A673 (cell line): Measurements from ENCODE around the gene PPP2R2D. TPM values are rescaled to one million over a fixed set of nuclear protein-coding genes. Genes with fewer than 3 reads are reported as not detected.

Experiments
- BruUV-seq: library from RNA; stranded (reverse); fragments of 400-500 nt; replicated peaks from 2 replicates; lab custom pipeline; 2021; lab: Mats Ljungman, UMichigan
- CTCF ChIA-PET: fragments of 300-600 bp; sonication (Branson Sonifier 250); formaldehyde crosslinking; loops from one replicate; lab custom pipeline; 2022; ENCODE audit warnings: antibody characterized with exemption; lab: Charles Lee
- POLR2A ChIA-PET: fragments of 300-600 bp; sonication (Branson Sonifier 250); formaldehyde crosslinking; loops from one replicate; lab custom pipeline; 2022; ENCODE audit warnings: antibody characterized with exemption; ENCODE audit not compliant: low non-redundant PET; lab: Charles Lee
- DNase-seq: peaks from one replicate; pipeline ENCODE4 v3.0.0-alpha.2; 2015; ENCODE audit warnings: low spot score
- H3K27ac ChIP-seq: fragments of 200-600 bp; sonication (generic); 2 replicates; pipeline ENCODE4 v1.5.1; 2016; ENCODE audit warnings: mixed run types, low read depth, mild to moderate bottlenecking, mixed read lengths, antibody characterized with exemption, low read length; ENCODE audit not compliant: poor library complexity, severe bottlenecking
- H3K27me3 ChIP-seq: fragments of 200-600 bp; sonication (generic); replicated peaks from 2 replicates; pipeline ENCODE4 v1.6.1; 2017; ENCODE audit warnings: mixed run types, low read depth, mild to moderate bottlenecking, mixed read lengths, antibody characterized with exemption, low read length; ENCODE audit not compliant: insufficient read depth, poor library complexity
- H3K36me3 ChIP-seq: fragments of 200-600 bp; sonication (generic); 2 replicates; pipeline ENCODE4 v1.6.1; 2016; ENCODE audit warnings: mixed run types, mild to moderate bottlenecking, mixed read lengths, antibody characterized with exemption, low read length; ENCODE audit not compliant: insufficient read depth, poor library complexity, severe bottlenecking
- H3K4me1 ChIP-seq: fragments of 200-600 bp; sonication (generic); 2 replicates; pipeline ENCODE4 v1.6.1; 2017; ENCODE audit warnings: mixed run types, mild to moderate bottlenecking, mixed read lengths, antibody characterized with exemption, low read length; ENCODE audit not compliant: insufficient read depth, poor library complexity, severe bottlenecking
- H3K4me3 ChIP-seq: fragments of 200-600 bp; sonication (generic); 2 replicates; pipeline ENCODE4 v1.5.1; 2016; ENCODE audit warnings: low read depth, mixed run types, mild to moderate bottlenecking, mixed read lengths, low read length; ENCODE audit not compliant: poor library complexity, severe bottlenecking
- H3K9me3 ChIP-seq: fragments of 200-600 bp; sonication (generic); 2 replicates; pipeline ENCODE4 v1.6.1; 2016; ENCODE audit warnings: mixed run types, low read depth, mild to moderate bottlenecking, mixed read lengths, antibody characterized with exemption, low read length; ENCODE audit not compliant: poor library complexity, severe bottlenecking
- EZH2 ChIP-seq: fragments of 200-600 bp; sonication (generic); IDR thresholded peaks from 2 replicates; pipeline ENCODE4 v1.6.1; 2017; ENCODE audit warnings: borderline replicate concordance, low read depth, mild to moderate bottlenecking, mixed read lengths, antibody characterized with exemption, low read length; ENCODE audit not compliant: poor library complexity, severe bottlenecking
- intact Hi-C: fragments of 100-400 bp; cut with micrococcal nuclease; formaldehyde crosslinking; loops from one replicate; pipeline ENCODE4 v1.10.0; 2022; ENCODE audit not compliant: unreplicated experiment
- total RNA-seq: library from RNA; stranded (reverse); gene quantifications from 2 replicates; pipeline ENCODE4 v1.2.3, GENCODE V29; 2021
- TF ChIP-seq, protein P1 (sequence below): fragments of 300-800, 200-600 bp; sonication (generic); conservative IDR thresholded peaks from 2 replicates; pipeline ENCODE4 v1.5.1; 2017; ENCODE audit warnings: low read depth, mild to moderate bottlenecking, antibody characterized with exemption, low read length, moderate library complexity, mixed read lengths

The PPP2R2D gene
- total RNA-seq, 1 experiment from 2014 or later, result 49.1 TPM

DNA sequence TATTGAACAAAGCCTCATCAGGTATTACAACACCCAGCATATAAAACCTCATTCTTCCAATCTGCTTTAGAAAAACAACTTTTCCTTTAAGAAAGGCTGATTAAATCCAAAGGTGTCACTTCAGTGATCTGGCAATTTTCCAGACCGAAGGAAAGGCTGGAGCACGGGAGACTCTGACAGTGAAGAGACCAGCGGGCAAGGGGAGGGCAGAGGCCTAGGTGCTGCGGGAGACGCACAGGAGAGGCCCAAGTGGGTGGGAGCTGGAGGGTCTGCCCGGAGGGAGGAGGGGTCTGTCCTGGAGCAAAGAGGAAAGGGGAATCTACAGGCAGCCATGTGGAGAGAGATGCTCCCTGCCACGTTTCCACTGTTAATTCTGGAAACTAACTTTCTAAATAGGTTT, 24.3 kb upstream of the PPP2R2D start:
- ChIA-PET POLR2A (no interaction called here), CTCF (interaction anchor here (0.6 kb wide), 1 partner anchor 59 kb away, joined by 6 read pairs; no protein-coding TSS in a partner anchor)
- TF ChIP-seq, protein P1, sequence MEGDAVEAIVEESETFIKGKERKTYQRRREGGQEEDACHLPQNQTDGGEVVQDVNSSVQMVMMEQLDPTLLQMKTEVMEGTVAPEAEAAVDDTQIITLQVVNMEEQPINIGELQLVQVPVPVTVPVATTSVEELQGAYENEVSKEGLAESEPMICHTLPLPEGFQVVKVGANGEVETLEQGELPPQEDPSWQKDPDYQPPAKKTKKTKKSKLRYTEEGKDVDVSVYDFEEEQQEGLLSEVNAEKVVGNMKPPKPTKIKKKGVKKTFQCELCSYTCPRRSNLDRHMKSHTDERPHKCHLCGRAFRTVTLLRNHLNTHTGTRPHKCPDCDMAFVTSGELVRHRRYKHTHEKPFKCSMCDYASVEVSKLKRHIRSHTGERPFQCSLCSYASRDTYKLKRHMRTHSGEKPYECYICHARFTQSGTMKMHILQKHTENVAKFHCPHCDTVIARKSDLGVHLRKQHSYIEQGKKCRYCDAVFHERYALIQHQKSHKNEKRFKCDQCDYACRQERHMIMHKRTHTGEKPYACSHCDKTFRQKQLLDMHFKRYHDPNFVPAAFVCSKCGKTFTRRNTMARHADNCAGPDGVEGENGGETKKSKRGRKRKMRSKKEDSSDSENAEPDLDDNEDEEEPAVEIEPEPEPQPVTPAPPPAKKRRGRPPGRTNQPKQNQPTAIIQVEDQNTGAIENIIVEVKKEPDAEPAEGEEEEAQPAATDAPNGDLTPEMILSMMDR, result no peak
- no peak for TF ChIP-seq EZH2
- Histone ChIP-seq H3K4me3 (no peak overlapping the region), H3K9me3 (no peaks in the 10 kb centered on the region), H3K36me3 (no peaks in the 10 kb centered on the region), H3K4me1 (peaks cover 7% of the 10 kb centered on the region), H3K27me3 (no peaks in the 10 kb centered on the region), H3K27ac (no peak overlapping the region)
- no TSS peak for BruUV-seq
- intact Hi-C loops, result loop anchor here (10.0 kb wide), 1 partner anchor 562 kb away; the partner anchor contains the start of gene TCERG1L
- DNase-seq, result no peak

DNA sequence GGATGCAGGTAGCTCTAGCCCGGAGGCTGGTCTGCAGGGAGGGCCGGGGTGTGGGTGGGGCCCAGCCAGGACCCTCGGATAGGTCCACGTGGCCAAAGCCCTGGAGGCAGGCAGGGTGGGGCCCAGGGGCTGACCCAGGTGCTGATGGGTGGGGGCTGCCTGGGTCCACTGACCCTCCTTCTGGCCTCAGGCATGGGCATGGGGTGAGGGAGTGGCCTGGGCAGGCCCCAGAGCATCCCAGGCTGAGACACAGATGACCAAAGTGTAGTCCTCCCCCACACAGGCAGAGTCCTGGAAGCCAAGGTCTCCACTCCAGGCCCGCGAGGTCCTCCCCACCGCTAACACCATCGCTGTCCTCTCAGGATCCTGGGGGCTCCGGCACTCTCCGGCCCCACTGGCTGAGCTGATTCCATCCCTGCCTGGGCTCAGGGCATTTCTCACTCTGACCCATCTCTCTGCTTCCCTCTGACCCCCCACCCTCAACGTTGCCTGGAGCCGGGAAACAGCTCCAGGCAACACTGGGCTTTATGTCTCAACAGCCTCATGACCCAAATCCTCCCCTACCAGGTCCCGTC, 20.7 kb upstream of the PPP2R2D start:
- no peak overlapping the region for H3K27ac ChIP-seq
- H3K4me3 ChIP-seq, result no peak overlapping the region
- DNase-seq, result no peak
- no TSS peak for BruUV-seq
- H3K27me3 ChIP-seq, result no peaks in the 10 kb centered on the region
- TF ChIP-seq, protein P1, result no peak
- no peak for TF ChIP-seq EZH2
- ChIA-PET POLR2A (no interaction called here), CTCF (interaction anchor here (0.6 kb wide), 1 partner anchor 268 kb away, joined by 3 read pairs; no protein-coding TSS in a partner anchor)
- intact Hi-C loops, result no loop called here
- no peaks in the 10 kb centered on the region for H3K36me3 ChIP-seq
- H3K4me1 ChIP-seq, result peaks cover 1% of the 10 kb centered on the region
- H3K9me3 ChIP-seq, result no peaks in the 10 kb centered on the region

DNA sequence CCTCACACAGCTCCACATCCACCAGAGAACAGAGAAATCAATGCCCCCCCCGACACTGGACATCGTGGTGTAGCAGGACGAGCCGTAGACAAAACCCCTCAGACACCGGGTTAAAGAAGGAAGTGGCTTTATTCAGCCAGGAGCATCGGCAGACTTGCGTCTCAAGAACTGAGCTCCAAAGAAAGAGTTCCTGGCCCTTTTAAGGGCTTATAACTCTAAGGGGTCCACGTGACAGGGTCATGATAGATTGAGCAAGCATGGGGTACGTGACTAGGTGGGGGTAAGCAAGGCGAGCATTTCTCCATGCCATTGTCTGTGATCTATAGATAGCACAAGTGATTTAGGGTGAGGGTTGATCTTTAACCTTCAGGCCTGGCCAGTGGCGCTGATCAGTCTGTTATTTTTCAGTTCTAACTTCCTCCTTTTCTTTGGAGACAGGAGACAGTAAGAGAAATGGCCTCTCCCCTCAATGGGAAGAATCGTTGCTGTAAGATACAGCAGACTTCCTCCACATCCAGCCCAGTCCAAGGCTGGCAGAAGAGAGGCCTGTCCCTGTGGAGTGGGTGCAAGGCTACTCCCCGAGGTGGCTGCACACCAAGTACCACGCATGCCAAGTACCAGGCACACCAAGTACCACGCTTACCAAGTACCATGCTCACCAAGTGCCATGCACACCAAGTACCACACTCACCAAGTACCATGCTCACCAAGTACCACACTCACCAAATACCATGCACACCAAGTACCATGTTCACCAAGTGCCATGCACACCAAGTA, 19.5 kb upstream of the PPP2R2D start:
- Histone ChIP-seq H3K27me3 (no peaks in the 10 kb centered on the region), H3K36me3 (no peaks in the 10 kb centered on the region), H3K4me1 (no peaks in the 10 kb centered on the region), H3K9me3 (no peaks in the 10 kb centered on the region), H3K4me3 (no peak overlapping the region), H3K27ac (no peak overlapping the region)
- TF ChIP-seq EZH2, result no peak
- TF ChIP-seq, protein P1, result no peak
- ChIA-PET CTCF (no interaction called here), POLR2A (no interaction called here)
- intact Hi-C loops, result no loop called here
- no peak for DNase-seq
- BruUV-seq, result no TSS peak
